A549 (cell line): ENCODE data around the gene SP4. TPM values are rescaled to one million over a fixed set of nuclear protein-coding genes. Genes with fewer than 3 reads are reported as not detected.

Experiments used
- ATAC-seq, 2 experiments: fragments of 200-7000 bp in 1 of 2; fragments of >200 bp in 1 of 2; cut with Nextera tagmentation in 1 of 2; cut with Tn5 transposase in 1 of 2; 3 replicates each; pipeline versions ENCODE4 v1.8.0 to v1.9.1; 2018 to 2020; ENCODE audit warnings: mild to moderate bottlenecking in 1 of 2, moderate library complexity in 1 of 2
- CTCF ChIA-PET: fragments of 300-600 bp; sonication (Branson Sonifier 250); formaldehyde crosslinking; extraction: SDS; loops from one replicate; lab custom pipeline; 2021; ENCODE audit warnings: antibody characterized with exemption, inconsistent platforms; lab: Yijun Ruan, JAX
- POLR2A ChIA-PET: fragments of 350-600 bp; formaldehyde crosslinking; extraction: SDS; loops from one replicate; lab custom pipeline; 2021; ENCODE audit warnings: antibody characterized with exemption, inconsistent platforms; lab: Yijun Ruan, JAX
- DNase-seq, 2 experiments: peaks; one replicate each; pipeline versions ENCODE4 v3.0.0 to v3.0.0-alpha.2; 2011 to 2016; ENCODE audit warnings: low read depth in 1 of 2, low spot score in 1 of 2
- FAIRE-seq: peaks from 2 replicates; lab custom pipeline; 2011; peaks lifted over from hg19 to GRCh38; lab: Jason Lieb, UNC
- H3K27ac ChIP-seq, 2 experiments: fragments of >200 bp; sonication (Bioruptor Twin); formaldehyde crosslinking; 3 replicates each; pipeline ENCODE4 v1.5.1; 2016 to 2017
- H3K4me1 ChIP-seq: fragments of >200 bp; sonication (Bioruptor Twin); formaldehyde crosslinking; 3 replicates; pipeline ENCODE4 v1.6.1; 2016
- H3K4me2 ChIP-seq: fragments of >200 bp; sonication (Bioruptor Twin); formaldehyde crosslinking; 3 replicates; pipeline ENCODE4 v1.6.1; 2016
- H3K4me3 ChIP-seq: fragments of >200 bp; sonication (Bioruptor Twin); formaldehyde crosslinking; 3 replicates; pipeline ENCODE4 v1.5.1; 2016
- H3K9me3 ChIP-seq: fragments of >200 bp; sonication (Bioruptor Twin); formaldehyde crosslinking; 3 replicates; pipeline ENCODE4 v1.6.1; 2016
- BHLHE40 ChIP-seq: IDR thresholded peaks from 2 replicates; pipeline ENCODE4 v1.6.1; 2012; ENCODE audit warnings: low read depth, low read length, inconsistent platforms
- CEBPB ChIP-seq, 2 experiments: fragments of >200 bp in 1 of 2; sonication (Bioruptor Twin) in 1 of 2; formaldehyde crosslinking in 1 of 2; IDR thresholded peaks; 2 replicates each; pipeline ENCODE4 v1.6.1; 2012 to 2016
- EHF ChIP-seq: fragments of 250-450 bp; sonication (Bioruptor Pico); IDR thresholded peaks from 2 replicates; pipeline ENCODE4 v1.5.0; 2020; ENCODE audit warnings: mild to moderate bottlenecking
- HOXB13 ChIP-seq: fragments of 250-450 bp; sonication (Bioruptor Pico); IDR thresholded peaks from 2 replicates; pipeline ENCODE4 v1.5.0; 2020; ENCODE audit warnings: low read depth, mild to moderate bottlenecking, moderate library complexity
- HOXB5 ChIP-seq: fragments of 250-450 bp; sonication (Bioruptor Pico); IDR thresholded peaks from 2 replicates; pipeline ENCODE4 v1.5.0; 2020; ENCODE audit warnings: mild to moderate bottlenecking, moderate library complexity
- KDM1A ChIP-seq: fragments of 200-600 bp; sonication (generic); IDR thresholded peaks from 2 replicates; pipeline ENCODE4 v1.6.1; 2016; ENCODE audit warnings: low read depth, mild to moderate bottlenecking
- MAFK ChIP-seq: fragments of 450-650 bp; IDR thresholded peaks from 2 replicates; pipeline ENCODE4 v1.6.1; 2014; ENCODE audit not compliant: partially characterized antibody
- MYC ChIP-seq: IDR thresholded peaks from 2 replicates; pipeline ENCODE4 v1.6.1; 2012; ENCODE audit warnings: mild to moderate bottlenecking, inconsistent platforms, low read length, improper control_type of control experiment, borderline replicate concordance
- NPAS2 ChIP-seq: fragments of 250-450 bp; sonication (Bioruptor Pico); IDR thresholded peaks from 2 replicates; pipeline ENCODE4 v1.8.0; 2022; ENCODE audit warnings: mild to moderate bottlenecking, moderate library complexity, borderline replicate concordance
- POLR2AphosphoS2 ChIP-seq: conservative IDR thresholded peaks from 2 replicates; pipeline ENCODE4 v1.6.1; 2012; ENCODE audit warnings: low read length, improper control_type of control experiment, inconsistent platforms
- SREBF2 ChIP-seq: fragments of 450-650 bp; IDR thresholded peaks from 2 replicates; pipeline ENCODE4 v1.6.1; 2014; ENCODE audit warnings: mild to moderate bottlenecking, moderate library complexity
- TFCP2L1 ChIP-seq: fragments of 250-450 bp; sonication (Bioruptor Pico); IDR thresholded peaks from 2 replicates; pipeline ENCODE4 v1.5.0; 2021; ENCODE audit warnings: mild to moderate bottlenecking
- ZFP36 ChIP-seq: fragments of 450-650 bp; IDR thresholded peaks from 2 replicates; pipeline ENCODE4 v1.6.1; 2014; ENCODE audit warnings: borderline replicate concordance; ENCODE audit not compliant: partially characterized antibody
- WGBS: methylation state at CpG from one replicate; pipeline ENCODE4 v1.1.6; 2017; ENCODE audit errors: missing lambda C conversion rate; 5-methylcytosine and 5-hydroxymethylcytosine counted together
- polyA plus RNA-seq, 4 experiments: library from polyadenylated mRNA; depleted of rRNA in 3 of 4; stranded (reverse); fragments of >200 nt; fragmentation: RNase III in 1 of 4; extraction: RNeasy Plus Mini Kit Qiagen cat#74134 plus additional on column Dnase treatment in 1 of 4; gene quantifications; 2 replicates in 3 of 4; 3 replicates in 1 of 4; pipeline ENCODE4 v1.2.3, GENCODE V29; 2011 to 2017
- TF ChIP-seq, protein P1 (sequence below): fragments of 200-600 bp; sonication (generic); IDR thresholded peaks from 2 replicates; pipeline ENCODE4 v1.6.1; 2016; ENCODE audit warnings: antibody characterized with exemption, mild to moderate bottlenecking, moderate library complexity
- TF ChIP-seq, protein P2 (sequence below): IDR thresholded peaks from 2 replicates; pipeline ENCODE4 v1.6.1; 2012; ENCODE audit warnings: low read depth, borderline replicate concordance

The SP4 gene
- polyA plus RNA-seq, 2 of the 4 experiments (the other 2 are of a cell fraction), result 1.9 to 5.3 TPM

DNA sequence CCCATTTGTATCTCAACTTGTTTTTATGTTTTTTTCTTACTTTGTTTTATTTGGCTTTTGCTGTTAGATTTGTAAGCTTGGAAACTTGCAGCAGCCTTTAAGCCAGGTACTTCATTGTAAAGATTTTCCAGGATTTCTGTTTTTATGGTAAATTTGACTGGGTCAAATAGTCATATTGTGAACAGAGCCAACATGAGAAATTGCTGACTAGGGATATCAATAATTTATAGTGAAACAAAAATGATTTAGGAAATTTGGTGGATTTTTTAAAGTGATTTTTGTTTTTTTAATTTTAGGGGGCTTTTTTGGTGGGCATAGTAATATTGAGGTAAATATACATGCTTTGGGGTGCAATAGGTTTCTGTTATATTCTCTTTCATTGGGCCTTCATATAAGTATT, 22.2 kb downstream of the SP4 start:
- Histone ChIP-seq H3K27ac (no peak overlapping the region), H3K4me2 (no peak overlapping the region), H3K4me1 (no peaks in the 10 kb centered on the region), H3K4me3 (no peak overlapping the region), H3K9me3 (peaks cover 13% of the 10 kb centered on the region; the same call in 2 of the 3 replicates)
- ATAC-seq, result no peak
- CTCF ChIA-PET, result no interaction called here
- DNase-seq, result no peak
- no peak for FAIRE-seq
- POLR2A ChIA-PET, result no interaction called here
- peak; percentile 41 for TF ChIP-seq MAFK
- TF ChIP-seq BHLHE40, result no peak

DNA sequence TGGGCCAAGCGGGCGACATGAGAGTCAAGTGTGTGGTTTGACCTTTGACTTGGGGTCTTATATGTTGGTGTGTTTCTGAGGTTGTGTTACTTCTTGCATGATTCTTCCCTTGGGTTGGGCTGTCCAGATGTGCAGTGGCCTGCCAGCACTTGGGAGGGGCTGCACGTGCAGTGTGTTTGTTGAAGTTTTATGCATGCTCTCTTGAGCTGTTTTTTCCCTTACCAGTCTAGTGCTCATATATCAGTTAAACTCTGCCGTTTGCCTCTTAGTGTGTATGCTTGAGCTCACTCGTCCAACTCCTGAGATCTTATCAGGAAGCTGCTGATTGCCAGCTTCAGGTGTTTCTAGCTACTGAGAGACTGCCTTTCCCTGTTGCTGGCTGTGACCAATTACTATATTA, 23.1 kb downstream of the SP4 start:
- DNase-seq (no peak), ATAC-seq (no peak), FAIRE-seq (no peak)
- H3K9me3 ChIP-seq, result peaks cover 18% of the 10 kb centered on the region; the same call in 2 of the 3 replicates
- WGBS, result 88% methylated on average over 5 of the region's 5 CpGs
- no peak overlapping the region for H3K27ac ChIP-seq
- H3K4me2 ChIP-seq, result no peak overlapping the region
- no peaks in the 10 kb centered on the region for H3K4me1 ChIP-seq
- POLR2A ChIA-PET, result no interaction called here
- TF ChIP-seq TFCP2L1 (CRISPR knock-in tag), result no peak
- TF ChIP-seq HOXB5, result no peak
- TF ChIP-seq, protein P1, sequence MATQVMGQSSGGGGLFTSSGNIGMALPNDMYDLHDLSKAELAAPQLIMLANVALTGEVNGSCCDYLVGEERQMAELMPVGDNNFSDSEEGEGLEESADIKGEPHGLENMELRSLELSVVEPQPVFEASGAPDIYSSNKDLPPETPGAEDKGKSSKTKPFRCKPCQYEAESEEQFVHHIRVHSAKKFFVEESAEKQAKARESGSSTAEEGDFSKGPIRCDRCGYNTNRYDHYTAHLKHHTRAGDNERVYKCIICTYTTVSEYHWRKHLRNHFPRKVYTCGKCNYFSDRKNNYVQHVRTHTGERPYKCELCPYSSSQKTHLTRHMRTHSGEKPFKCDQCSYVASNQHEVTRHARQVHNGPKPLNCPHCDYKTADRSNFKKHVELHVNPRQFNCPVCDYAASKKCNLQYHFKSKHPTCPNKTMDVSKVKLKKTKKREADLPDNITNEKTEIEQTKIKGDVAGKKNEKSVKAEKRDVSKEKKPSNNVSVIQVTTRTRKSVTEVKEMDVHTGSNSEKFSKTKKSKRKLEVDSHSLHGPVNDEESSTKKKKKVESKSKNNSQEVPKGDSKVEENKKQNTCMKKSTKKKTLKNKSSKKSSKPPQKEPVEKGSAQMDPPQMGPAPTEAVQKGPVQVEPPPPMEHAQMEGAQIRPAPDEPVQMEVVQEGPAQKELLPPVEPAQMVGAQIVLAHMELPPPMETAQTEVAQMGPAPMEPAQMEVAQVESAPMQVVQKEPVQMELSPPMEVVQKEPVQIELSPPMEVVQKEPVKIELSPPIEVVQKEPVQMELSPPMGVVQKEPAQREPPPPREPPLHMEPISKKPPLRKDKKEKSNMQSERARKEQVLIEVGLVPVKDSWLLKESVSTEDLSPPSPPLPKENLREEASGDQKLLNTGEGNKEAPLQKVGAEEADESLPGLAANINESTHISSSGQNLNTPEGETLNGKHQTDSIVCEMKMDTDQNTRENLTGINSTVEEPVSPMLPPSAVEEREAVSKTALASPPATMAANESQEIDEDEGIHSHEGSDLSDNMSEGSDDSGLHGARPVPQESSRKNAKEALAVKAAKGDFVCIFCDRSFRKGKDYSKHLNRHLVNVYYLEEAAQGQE, result no peak
- TF ChIP-seq, protein P2, sequence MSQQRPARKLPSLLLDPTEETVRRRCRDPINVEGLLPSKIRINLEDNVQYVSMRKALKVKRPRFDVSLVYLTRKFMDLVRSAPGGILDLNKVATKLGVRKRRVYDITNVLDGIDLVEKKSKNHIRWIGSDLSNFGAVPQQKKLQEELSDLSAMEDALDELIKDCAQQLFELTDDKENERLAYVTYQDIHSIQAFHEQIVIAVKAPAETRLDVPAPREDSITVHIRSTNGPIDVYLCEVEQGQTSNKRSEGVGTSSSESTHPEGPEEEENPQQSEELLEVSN, result no peak
- no peak overlapping the region for H3K4me3 ChIP-seq
- CTCF ChIA-PET, result no interaction called here

DNA sequence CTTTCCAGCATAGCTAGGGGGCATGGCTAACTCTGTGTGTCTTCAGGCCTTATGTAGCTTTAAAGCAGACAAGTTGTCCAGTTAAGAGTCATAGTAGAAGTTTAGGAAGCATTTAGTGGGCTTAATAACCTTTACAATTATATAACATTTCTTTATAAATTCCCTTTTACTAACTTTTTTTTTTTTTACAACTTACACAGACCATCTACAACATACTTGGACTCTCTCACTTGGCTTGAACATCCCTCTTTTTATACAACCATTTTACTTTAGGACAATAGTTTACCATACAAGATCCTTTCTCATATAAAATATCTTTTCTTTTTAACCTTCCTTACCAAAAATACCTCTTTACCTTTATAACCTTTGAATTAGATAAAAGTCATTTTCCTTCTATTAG, 26.3 kb downstream of the SP4 start:
- Histone ChIP-seq H3K4me1 (no peaks in the 10 kb centered on the region), H3K4me2 (no peak overlapping the region), H3K9me3 (peaks cover 18% of the 10 kb centered on the region; the same call in 2 of the 3 replicates), H3K4me3 (no peak overlapping the region), H3K27ac (no peak overlapping the region)
- DNase-seq (no peak), FAIRE-seq (no peak), ATAC-seq (no peak)
- POLR2A ChIA-PET, result no interaction called here
- TF ChIP-seq ZFP36, result peak; percentile 83
- no peak for TF ChIP-seq CEBPB (IDR thresholded peaks at IDR 0.05)
- CTCF ChIA-PET, result interaction anchor here (0.6 to 1.0 kb wide), 3 partner anchors 10 to 376 kb away, joined by 3 read pairs; no protein-coding TSS in a partner anchor

DNA sequence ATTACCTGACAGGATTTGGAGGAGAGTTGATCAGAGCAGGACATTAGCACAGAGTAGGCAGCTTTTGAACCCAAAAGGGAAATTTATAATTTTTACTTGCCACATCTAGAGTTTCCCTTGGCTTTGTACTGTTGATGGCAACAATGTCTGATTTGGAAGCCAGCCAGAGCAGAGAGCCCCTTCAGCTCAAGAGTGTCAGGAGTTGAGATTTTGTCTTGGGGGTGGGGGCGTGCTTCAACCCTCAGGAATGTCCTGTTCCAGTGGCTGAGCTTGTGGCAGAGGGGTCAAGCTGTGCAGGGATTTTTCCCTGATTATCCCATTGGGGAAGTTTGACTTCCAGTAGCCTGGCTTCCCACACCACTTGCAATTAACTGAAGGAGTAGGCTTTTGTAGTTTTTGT, 27.0 kb downstream of the SP4 start:
- CTCF ChIA-PET, result interaction anchor here (0.6 to 1.0 kb wide), 3 partner anchors 10 to 312 kb away, joined by 3 read pairs; no protein-coding TSS in a partner anchor
- no peak for TF ChIP-seq EHF
- TF ChIP-seq SREBF2, result no peak
- TF ChIP-seq ZFP36, result no peak
- TF ChIP-seq KDM1A, result no peak
- TF ChIP-seq POLR2AphosphoS2, result no peak
- no peak for TF ChIP-seq NPAS2
- TF ChIP-seq MYC, result no peak
- no peak for TF ChIP-seq HOXB13 (CRISPR knock-in tag)
- TF ChIP-seq, all 56 proteins: peak for 0
- no peak for FAIRE-seq

More for the DNA sequence above, 27.0 kb downstream of the SP4 start:
- peaks cover 18% of the 10 kb centered on the region; the same call in 2 of the 3 replicates for H3K9me3 ChIP-seq
- no peak overlapping the region for H3K4me2 ChIP-seq
- WGBS, result 57% methylated on average over 1 of the region's 1 CpG
- no peak for DNase-seq
- no peak for ATAC-seq
- no peak overlapping the region for H3K4me3 ChIP-seq
- no peak overlapping the region for H3K27ac ChIP-seq
- H3K4me1 ChIP-seq, result no peaks in the 10 kb centered on the region
- POLR2A ChIA-PET, result no interaction called here
